M059J (cell line): ENCODE data around the gene CLDN6. TPM values are rescaled to one million over a fixed set of nuclear protein-coding genes. Genes with fewer than 3 reads are reported as not detected.
"Not testable (repeated sequence)": the region's sequence is repeated elsewhere in the genome, so short reads cannot be mapped to it uniquely, and the experiment has no call there.

ENCODE experiments used
- DNase-seq: peaks from one replicate; pipeline ENCODE4 v3.0.0-alpha.2; 2012; ENCODE audit warnings: low read depth
- total RNA-seq: library from RNA; depleted of rRNA; stranded (reverse); fragments of >200 nt; shearing (Covaris generic); gene quantifications from 2 replicates; pipeline ENCODE4 v1.2.3, GENCODE V29; 2014; rRNA removed

The CLDN6 gene
- total RNA-seq, result 0.27 and 0.34 TPM in 2 replicates

GRCh38 chr16:3017794-3018506 is at the start of gene CLDN6:
CLDN6 (minus strand) TSS chr16:3018183; CDS start chr16:3016021, 2,162 bp downstream.
- no peak for DNase-seq

GRCh38 chr16:3066440-3066748 is 48.4 kb upstream of the CLDN6 start:
- DNase-seq, result no peak

GRCh38 chr16:3065742-3066439 is 47.9 kb upstream of the CLDN6 start:
- no peak for DNase-seq

- peak; percentile 85 for DNase-seq
Measured at GRCh38 chr16:3065069-3065741, 47.2 kb upstream of the CLDN6 start, which contains the start of gene IL32. IL32 (plus strand) TSS chr16:3065640; CDS start chr16:3065812, 172 bp downstream.

GRCh38 chr16:3063625-3064386 is 45.8 kb upstream of the CLDN6 start:
- DNase-seq, result no peak

GRCh38 chr16:3062553-3062952 is 44.6 kb upstream of the CLDN6 start:
- DNase-seq, result no peak

- DNase-seq, result no peak
Measured at GRCh38 chr16:3060339-3061127, 42.5 kb upstream of the CLDN6 start.

GRCh38 chr16:3059723-3060242 is 41.8 kb upstream of the CLDN6 start:
- no peak for DNase-seq

- DNase-seq, result peak; percentile 91
Measured at GRCh38 chr16:3059041-3059722, 41.2 kb upstream of the CLDN6 start.

- DNase-seq, result peak; percentile 42
Measured at GRCh38 chr16:3058139-3059030, 40.4 kb upstream of the CLDN6 start.

GRCh38 chr16:3057181-3058138 is 39.5 kb upstream of the CLDN6 start:
- DNase-seq, result no peak

- DNase-seq, result no peak
Measured at GRCh38 chr16:3056336-3057180, 38.6 kb upstream of the CLDN6 start.

GRCh38 chr16:3055734-3056115 is 37.7 kb upstream of the CLDN6 start:
- not testable (repeated sequence) for DNase-seq

- no peak for DNase-seq
Measured at GRCh38 chr16:3054965-3055733, 37.2 kb upstream of the CLDN6 start.

- DNase-seq, result not testable (repeated sequence)
Measured at GRCh38 chr16:3053330-3053710, 35.3 kb upstream of the CLDN6 start.

- not testable (repeated sequence) for DNase-seq
Measured at GRCh38 chr16:3052571-3053329, 34.8 kb upstream of the CLDN6 start.
